OCI-LY1 (cell line): Measurements from ENCODE around the gene GNG3.

ENCODE experiments used
- EZH2 ChIP-seq: fragments of 200-600 bp; sonication (generic), shearing (Covaris generic); IDR thresholded peaks from 2 replicates; pipeline ENCODE4 v1.8.0; 2017; ENCODE audit warnings: borderline replicate concordance, mixed run types, mild to moderate bottlenecking, antibody characterized with exemption, low read length, moderate library complexity, mixed read lengths
- TF ChIP-seq, protein P1 (sequence below): fragments of 200-600 bp; sonication (generic), shearing (Covaris generic); IDR thresholded peaks from 2 replicates; pipeline ENCODE4 v1.5.1; 2017; ENCODE audit warnings: mild to moderate bottlenecking, antibody characterized with exemption, low read length, moderate library complexity, mixed read lengths

DNA sequence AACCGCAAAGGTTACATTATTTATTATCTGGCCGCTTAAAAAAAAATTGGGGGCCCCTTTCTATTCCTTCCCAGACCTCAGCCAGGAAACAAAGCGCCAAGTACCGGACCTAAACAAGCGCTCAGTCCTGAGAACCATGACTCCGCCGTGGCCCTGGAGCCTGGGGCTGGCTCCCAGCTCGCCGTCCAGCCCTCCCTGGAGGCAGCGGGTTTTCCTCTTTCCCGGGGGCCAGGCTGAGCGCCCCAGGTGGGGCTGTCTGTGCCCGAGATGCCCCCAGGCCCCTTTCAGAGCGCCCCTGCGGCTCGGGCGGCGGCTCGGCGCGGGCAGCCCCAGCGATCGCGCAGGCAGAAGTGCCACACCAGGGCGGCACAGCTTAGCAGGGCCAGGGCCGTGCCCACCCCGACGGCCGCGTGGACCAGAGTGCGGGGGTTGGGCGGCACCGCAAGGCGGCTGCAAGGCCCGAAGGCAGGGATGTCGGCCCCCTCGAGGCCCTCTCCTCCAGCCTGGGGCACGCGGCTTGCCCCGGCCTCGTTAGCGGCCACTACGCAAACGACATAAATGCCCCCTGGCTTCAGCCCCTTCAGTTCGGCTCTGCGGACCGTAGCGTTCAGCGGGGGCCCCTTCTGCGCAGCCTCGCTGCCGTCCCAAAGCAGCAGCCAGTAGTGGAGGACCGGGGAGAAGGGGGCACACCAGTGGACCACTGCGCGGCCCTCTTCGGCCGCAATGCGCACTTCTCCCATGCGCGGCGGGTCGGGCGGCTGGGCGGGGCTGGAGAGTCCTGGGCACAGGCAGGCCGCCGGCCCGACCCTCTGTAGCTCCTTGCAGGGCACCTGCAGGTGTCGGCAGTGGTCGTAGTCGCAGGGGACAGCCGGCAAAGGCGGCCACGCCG, 19.7 kb upstream of the GNG3 start:
- TF ChIP-seq, protein P1, sequence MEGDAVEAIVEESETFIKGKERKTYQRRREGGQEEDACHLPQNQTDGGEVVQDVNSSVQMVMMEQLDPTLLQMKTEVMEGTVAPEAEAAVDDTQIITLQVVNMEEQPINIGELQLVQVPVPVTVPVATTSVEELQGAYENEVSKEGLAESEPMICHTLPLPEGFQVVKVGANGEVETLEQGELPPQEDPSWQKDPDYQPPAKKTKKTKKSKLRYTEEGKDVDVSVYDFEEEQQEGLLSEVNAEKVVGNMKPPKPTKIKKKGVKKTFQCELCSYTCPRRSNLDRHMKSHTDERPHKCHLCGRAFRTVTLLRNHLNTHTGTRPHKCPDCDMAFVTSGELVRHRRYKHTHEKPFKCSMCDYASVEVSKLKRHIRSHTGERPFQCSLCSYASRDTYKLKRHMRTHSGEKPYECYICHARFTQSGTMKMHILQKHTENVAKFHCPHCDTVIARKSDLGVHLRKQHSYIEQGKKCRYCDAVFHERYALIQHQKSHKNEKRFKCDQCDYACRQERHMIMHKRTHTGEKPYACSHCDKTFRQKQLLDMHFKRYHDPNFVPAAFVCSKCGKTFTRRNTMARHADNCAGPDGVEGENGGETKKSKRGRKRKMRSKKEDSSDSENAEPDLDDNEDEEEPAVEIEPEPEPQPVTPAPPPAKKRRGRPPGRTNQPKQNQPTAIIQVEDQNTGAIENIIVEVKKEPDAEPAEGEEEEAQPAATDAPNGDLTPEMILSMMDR, result no peak
- TF ChIP-seq EZH2, result no peak
